Measurements from ENCODE around the gene GALNT9.
"Not testable (repeated sequence)": the region's sequence is repeated elsewhere in the genome, so short reads cannot be mapped to it uniquely, and the experiment has no call there.

Gene GALNT9

DNA sequence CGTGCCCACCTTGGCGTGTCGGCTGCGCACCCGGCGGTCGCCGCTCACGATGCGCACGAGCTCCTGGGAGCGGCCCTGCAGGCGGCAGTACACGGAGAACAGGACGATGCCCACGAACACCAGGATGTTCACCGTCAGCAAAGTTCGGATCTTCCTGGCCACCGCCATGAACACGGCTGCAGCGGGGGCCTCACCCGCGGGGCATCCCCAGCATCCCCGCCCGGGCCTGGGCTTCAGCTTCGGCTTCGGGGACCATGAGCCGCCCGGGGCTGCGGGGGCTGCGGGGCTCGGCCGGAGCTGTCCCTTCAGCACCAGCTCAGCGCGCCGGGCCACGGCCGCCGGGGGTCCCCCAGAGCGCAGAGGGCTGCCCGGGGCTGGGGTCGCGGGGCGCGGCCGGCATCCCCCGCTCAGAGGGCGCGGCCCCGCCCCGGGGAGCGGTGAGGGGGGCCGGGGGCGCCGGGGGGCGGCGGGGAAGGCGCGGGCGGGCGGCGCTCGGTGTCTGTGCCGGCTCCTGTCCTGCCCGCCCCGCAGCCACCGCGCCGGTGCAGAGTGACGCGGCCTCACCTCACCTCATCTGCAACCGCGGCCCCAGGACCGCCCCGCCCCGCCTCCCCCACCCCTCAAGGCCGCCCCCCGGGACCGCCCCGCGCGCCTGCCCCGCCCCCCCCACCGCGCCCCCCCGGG lies at the start of gene GALNT9:
Gene GALNT9, minus strand, starts transcription at position 554 of the 684 bp plus-strand sequence. Its CDS starts 386 bp downstream, at position 168.
- H3K4me3 ChIP-seq (replicated peaks in 1 of 2; ENCODE audit: low read depth in 2 of 2, low read length in 2 of 2) = no peak within 1 kb of the TSS
- peak in 1 of 2 donors; percentile 28 for DNase-seq (ENCODE audit: low read depth in 2 of 2)
- TF ChIP-seq, protein P1, sequence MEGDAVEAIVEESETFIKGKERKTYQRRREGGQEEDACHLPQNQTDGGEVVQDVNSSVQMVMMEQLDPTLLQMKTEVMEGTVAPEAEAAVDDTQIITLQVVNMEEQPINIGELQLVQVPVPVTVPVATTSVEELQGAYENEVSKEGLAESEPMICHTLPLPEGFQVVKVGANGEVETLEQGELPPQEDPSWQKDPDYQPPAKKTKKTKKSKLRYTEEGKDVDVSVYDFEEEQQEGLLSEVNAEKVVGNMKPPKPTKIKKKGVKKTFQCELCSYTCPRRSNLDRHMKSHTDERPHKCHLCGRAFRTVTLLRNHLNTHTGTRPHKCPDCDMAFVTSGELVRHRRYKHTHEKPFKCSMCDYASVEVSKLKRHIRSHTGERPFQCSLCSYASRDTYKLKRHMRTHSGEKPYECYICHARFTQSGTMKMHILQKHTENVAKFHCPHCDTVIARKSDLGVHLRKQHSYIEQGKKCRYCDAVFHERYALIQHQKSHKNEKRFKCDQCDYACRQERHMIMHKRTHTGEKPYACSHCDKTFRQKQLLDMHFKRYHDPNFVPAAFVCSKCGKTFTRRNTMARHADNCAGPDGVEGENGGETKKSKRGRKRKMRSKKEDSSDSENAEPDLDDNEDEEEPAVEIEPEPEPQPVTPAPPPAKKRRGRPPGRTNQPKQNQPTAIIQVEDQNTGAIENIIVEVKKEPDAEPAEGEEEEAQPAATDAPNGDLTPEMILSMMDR (IDR thresholded peaks at IDR 0.05; ENCODE audit: low read depth, low read length) = no peak

DNA sequence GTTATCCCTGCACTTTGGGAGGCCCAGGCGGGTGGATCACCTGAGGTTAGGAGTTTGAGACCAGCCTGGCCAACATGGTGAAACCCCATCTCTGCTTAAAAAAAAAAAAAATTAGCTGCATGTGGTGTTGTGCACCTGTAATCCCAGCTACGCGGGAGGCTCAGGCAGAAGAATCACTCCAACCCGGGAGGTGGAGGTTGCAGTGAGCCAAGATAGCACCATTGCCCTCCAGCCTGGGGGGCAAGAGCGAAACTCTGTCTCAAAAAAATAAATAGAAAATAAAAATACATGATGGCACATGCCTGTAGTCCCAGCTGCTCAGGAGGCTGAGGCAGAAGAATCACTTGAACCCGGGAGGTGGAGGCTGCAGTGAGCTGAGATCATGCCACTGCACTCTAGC lies 49.7 kb upstream of the GALNT9 start:
- not testable (repeated sequence) for H3K4me3 ChIP-seq (replicated peaks in 1 of 2; ENCODE audit: low read depth in 2 of 2, low read length in 2 of 2); DNase-seq (ENCODE audit: low read depth in 2 of 2)

DNA sequence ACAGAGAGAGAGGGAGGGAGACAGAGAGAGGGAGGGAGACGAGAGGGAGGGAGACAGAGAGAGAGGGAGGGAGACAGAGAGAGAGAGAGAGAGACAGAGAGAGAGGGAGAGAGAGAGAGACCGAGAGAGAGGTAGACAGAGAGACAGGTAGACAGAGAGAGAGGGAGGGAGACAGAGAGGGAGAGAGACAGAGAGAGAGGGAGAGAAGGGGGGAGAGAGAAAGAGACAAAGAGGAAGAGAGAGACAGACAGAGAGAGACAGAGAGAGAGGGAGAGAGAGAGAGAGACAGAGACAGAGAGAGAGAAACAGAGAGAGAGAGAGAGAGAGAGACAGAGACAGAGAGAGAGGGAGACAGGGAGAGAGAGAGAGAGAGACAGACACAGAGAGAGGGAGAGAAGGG lies 47.8 kb upstream of the GALNT9 start:
- H3K4me3 ChIP-seq (replicated peaks in 1 of 2; ENCODE audit: low read depth in 2 of 2, low read length in 2 of 2) = no peak overlapping the region
- TF ChIP-seq, protein P1 (IDR thresholded peaks at IDR 0.05; ENCODE audit: low read depth, low read length) = no peak
- no peak for DNase-seq (ENCODE audit: low read depth in 2 of 2)

DNA sequence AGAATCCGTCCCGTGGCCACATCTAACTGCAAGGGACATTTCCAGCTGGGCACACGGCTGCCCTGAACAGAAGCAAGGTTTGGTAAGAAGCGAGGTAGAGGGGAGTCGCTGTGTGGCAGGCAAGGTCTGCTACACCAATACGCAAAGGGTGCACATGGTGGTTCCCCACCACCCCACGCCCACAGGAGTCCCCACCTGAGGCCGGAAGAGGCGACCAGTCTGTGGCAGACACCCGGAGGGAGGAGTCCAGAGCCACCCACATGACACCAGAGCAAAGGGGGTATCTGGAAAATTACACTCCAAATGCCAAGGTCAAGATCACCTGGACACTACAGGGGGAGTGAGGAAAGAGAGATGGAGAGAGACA lies 47.1 kb upstream of the GALNT9 start:
- DNase-seq (ENCODE audit: low read depth in 2 of 2) = no peak
- no peak overlapping the region for H3K4me3 ChIP-seq (replicated peaks in 1 of 2; ENCODE audit: low read depth in 2 of 2, low read length in 2 of 2)
- TF ChIP-seq, protein P1 (IDR thresholded peaks at IDR 0.05; ENCODE audit: low read depth, low read length) = no peak

DNA sequence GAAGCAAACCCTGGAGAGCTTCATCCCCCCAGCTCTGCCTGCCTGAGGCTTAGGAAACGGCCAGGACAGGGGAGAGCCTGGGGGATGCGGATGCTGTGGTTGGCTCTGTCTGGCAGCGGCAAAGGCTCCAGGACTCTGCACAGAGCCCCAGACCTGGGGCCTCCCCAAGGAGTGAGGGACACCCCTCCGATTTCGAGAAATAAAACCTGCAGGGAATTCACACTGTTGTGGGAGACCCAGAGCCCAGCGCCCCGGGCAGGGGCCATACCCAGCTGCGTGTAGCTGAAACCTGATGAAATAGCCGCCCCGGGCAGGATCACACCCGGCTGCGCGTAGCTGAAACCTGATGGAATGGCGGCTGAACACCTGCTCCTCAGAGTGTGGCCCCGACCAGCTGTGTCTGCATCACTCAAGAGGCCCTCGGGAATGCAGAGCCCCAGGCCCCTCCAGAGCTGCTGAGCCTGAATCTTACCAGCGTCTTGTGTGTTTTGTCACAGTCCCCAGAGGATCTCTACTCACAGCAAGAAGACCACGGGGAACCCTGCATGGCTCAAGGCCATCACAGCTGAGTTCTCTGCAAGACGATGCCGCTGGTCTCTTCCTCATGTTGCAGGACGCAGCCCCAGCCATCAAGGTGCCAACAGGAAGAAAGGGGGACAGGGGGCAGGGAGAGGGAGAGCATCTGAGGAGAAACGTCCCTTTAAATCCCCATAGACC lies 46.5 kb upstream of the GALNT9 start:
- DNase-seq (ENCODE audit: low read depth in 2 of 2) = no peak
- TF ChIP-seq, protein P1 (IDR thresholded peaks at IDR 0.05; ENCODE audit: low read depth, low read length) = no peak
- no peak overlapping the region for H3K4me3 ChIP-seq (replicated peaks in 1 of 2; ENCODE audit: low read depth in 2 of 2, low read length in 2 of 2)

DNA sequence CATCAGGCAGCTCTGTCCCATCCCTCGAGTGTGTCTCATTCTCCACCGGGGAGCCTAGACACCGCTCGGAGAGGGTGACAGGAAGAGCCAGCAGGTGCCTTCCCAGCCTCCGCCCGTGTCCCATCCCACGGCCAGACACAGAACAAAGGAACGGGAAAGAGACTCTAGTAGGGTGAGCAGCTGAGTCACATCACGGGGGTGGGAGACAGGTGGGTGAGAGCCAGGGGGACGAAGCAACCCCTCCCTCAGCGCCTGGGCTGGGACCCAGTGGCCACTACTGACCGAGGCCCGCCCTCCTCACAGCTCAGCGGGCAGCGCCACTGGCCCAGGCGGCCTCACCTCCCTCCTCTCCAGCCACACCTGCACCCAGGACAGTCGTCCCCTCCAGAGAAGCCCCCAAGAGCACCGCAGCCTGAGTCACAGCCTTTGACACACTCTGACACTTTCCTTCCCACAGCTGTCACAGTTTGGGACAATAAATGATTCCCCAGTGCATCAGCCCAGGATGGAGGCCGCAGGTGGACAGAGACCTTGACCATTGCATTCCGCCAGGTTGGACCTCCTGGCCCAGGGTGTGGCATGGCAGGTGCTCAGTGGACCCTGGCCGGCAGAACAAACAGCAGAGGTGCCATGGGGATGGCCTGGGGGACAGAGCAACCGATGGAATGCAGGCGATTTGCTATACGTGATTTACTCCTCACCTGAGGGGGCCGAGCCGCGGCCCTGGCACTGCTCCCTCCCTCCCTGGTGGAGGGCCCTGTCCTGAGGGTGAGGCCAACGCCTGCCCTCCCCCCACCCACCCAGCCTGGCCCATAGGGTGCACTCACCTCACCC lies 45.4 kb upstream of the GALNT9 start:
- TF ChIP-seq, protein P1 (IDR thresholded peaks at IDR 0.05; ENCODE audit: low read depth, low read length) = no peak
- H3K4me3 ChIP-seq (replicated peaks in 1 of 2; ENCODE audit: low read depth in 2 of 2, low read length in 2 of 2) = no peak overlapping the region
- DNase-seq (ENCODE audit: low read depth in 2 of 2) = no peak

Data from cardiac fibroblast (primary cell).